ENCODE measurements around the gene ITSN2. TPM values are rescaled to one million over a fixed set of nuclear protein-coding genes. Genes with fewer than 3 reads are reported as not detected.

ITSN2 gene
- total RNA-seq, 2 donors from 2014 or later: 45.6 to 64.6 TPM

DNA sequence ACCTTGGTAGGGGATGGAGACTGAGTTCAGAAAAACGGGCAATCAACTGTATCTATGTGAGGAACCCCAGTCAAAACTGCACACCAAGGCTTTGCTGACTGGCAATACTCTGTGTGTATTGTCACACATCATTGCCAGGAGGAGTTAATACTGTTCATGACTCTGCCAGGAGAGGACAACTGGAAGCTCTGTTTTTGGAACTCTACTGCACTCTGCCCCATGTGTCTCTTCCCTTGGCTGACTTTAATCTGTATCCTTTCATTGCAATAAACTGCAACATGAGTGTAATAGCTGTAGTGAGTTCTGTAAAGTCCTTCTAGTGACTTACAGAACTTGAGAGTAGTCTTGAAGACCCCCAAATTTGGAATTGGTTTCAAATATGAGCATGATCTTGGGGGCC is 113.2 kb downstream of the ITSN2 start:
- Mint-ChIP-seq H3K36me3 (ENCODE audit: low read depth) (peaks cover 92% of the 10 kb centered on the region), H3K4me3 (no peak overlapping the region), H3K27me3 (no peaks in the 10 kb centered on the region), H3K27ac (no peak overlapping the region), H3K9me3 (no peaks in the 10 kb centered on the region), H3K4me1 (no peaks in the 10 kb centered on the region)
- ATAC-seq (replicated peaks): no peak

DNA sequence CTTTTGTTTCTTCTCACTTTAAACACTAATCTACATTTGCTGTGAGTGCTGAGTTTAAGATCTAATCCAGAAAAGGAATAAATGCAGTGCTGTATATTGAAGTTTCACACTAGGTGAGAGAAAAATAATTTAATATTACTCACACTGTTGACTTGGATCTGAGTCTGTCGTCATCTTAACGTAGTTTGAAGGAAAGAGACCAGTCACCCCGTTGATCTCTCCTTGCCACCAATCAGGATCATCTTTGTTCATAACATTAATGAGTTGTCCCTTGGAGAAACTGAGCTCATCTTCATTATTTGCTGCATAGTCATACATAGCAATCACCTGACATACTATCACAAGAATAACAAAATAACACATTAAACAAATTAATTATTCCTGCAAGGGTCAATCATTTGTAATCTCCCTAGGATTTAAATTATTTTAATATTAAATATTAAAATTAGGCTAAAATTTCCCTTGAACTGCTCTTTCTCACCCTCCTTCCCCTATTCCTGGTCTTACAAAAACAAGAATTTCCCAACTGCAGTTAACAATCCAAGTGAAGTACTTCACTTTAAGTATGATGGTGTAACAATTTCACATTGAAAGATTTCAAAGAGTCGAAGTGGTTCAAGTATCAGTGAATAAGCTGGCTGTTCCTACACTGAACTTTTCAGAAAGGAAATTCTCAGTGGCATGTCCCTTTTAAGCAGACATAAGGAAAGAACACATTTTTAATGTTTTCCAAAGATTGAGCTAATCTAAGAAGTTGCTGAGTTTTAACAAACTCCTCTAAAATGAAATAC is 114.2 kb downstream of the ITSN2 start:
- no peaks in the 10 kb centered on the region for H3K9me3 Mint-ChIP-seq
- peak overlapping the region; percentile 62 for H3K27ac Mint-ChIP-seq
- no peak for ATAC-seq (replicated peaks)
- H3K4me1 Mint-ChIP-seq: no peaks in the 10 kb centered on the region
- H3K4me3 Mint-ChIP-seq: no peak overlapping the region
- H3K36me3 Mint-ChIP-seq (ENCODE audit: low read depth): peaks cover 96% of the 10 kb centered on the region
- no peaks in the 10 kb centered on the region for H3K27me3 Mint-ChIP-seq

DNA sequence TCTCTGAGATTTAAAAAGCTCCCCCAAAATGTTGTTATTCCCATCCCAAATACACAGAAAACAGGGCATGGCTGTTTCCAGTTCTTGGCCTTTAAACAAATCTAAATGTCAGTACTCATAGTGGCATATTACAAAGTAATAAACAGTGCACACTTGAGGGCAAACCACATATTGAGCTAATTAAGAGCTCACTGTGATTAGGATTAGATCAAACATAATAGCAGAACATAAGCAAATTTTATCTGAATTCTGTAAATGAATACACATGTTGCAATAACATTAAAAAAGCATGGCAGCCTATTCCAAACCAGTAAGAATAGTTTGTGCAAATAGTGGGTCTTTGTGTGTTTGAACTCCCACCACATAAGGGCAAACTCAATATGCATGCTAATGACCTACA is 118.8 kb downstream of the ITSN2 start:
- Mint-ChIP-seq H3K27ac (peak overlapping the region; percentile 23), H3K4me1 (no peaks in the 10 kb centered on the region), H3K9me3 (no peaks in the 10 kb centered on the region), H3K36me3 (ENCODE audit: low read depth) (peaks cover 73% of the 10 kb centered on the region), H3K27me3 (no peaks in the 10 kb centered on the region), H3K4me3 (no peak overlapping the region)
- no peak for ATAC-seq (replicated peaks)

DNA sequence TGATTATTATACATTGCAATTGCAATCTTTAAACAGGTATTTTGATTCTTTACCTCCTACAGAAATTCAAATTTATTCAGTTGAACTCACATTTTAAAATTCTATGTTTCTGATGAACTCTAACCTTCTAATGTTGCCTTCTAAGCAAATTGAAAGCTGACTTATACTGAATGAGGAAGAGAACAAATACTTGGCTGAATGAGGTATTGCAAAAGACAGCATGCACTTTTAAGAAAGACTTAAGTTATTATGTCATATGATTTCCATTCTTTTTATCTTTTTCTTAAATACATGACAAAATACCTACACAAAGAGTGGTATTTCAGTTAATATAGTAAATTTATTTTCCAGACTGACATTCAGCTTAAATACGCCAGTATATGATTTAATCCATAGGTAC is 120.8 kb downstream of the ITSN2 start:
- Mint-ChIP-seq H3K36me3 (ENCODE audit: low read depth) (peaks cover 57% of the 10 kb centered on the region), H3K4me1 (no peaks in the 10 kb centered on the region), H3K27me3 (no peaks in the 10 kb centered on the region), H3K9me3 (no peaks in the 10 kb centered on the region), H3K27ac (no peak overlapping the region), H3K4me3 (no peak overlapping the region)
- no peak for ATAC-seq (replicated peaks)

DNA sequence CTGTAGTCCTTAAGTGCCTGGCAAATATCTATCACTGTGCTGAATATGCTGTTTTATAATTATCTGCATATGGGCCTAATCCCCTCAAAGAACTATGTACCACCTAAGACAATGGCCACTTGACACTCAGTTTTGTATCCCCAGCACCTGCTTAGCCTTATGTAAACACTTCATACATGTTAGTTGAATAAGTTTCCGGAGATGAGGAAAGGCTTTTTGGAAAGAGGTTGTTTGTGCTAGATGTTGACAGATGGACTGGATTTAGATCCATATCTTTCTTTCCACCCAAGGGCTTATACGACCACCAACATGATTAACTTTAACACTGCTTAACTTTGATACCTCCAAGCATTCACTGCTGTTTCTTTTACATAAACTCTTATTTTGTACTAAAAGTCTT is 122.2 kb downstream of the ITSN2 start:
- Mint-ChIP-seq H3K27ac (no peak overlapping the region), H3K4me1 (no peaks in the 10 kb centered on the region)
- ATAC-seq (replicated peaks): no peak

DNA sequence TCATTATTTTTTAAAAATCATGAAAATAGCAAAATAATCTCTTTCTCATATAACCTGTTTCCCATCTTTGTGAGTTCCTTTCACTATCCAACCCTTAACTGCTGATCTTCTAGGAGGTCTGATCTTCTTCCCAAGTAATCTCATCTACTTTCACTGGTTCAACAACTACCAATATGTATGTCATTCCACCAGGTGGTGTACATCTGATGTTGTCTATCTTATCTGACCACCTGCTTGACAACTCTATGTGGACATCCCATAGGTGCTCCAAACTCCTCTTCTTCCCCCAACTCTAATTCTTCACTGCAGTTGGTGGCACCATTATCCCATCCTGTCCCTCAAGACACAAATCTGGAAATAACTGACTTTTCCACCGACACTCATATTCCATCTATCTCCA is 123.0 kb downstream of the ITSN2 start:
- Mint-ChIP-seq H3K4me1 (no peaks in the 10 kb centered on the region), H3K36me3 (ENCODE audit: low read depth) (peaks cover 47% of the 10 kb centered on the region), H3K27ac (peak overlapping the region; percentile 1), H3K4me3 (no peak overlapping the region), H3K27me3 (no peaks in the 10 kb centered on the region), H3K9me3 (no peaks in the 10 kb centered on the region)
- ATAC-seq (replicated peaks): no peak

More for the DNA sequence above, 122.2 kb downstream of the ITSN2 start:
- Mint-ChIP-seq H3K36me3 (ENCODE audit: low read depth) (peaks cover 55% of the 10 kb centered on the region), H3K27me3 (no peaks in the 10 kb centered on the region), H3K9me3 (no peaks in the 10 kb centered on the region), H3K4me3 (no peak overlapping the region)

DNA sequence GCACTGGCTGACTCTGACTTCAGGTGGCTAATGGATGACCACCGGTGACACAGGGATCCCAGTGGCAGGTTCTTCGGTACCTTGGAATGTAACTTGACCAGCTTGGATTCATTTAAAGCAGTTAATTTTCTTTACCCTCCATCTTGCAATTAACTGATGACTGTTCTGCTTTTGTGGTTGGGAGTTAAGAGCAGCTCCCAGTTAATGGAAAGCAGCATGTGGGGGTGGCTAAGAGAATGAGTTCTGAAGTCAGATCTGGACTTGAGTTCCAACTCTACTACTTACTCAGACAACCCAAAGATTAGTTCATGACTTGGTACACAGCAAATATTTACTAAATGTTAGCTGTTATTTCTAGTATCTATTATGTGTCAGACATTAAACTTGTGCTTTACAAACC is 127.0 kb downstream of the ITSN2 start:
- Mint-ChIP-seq H3K27ac (no peak overlapping the region), H3K36me3 (ENCODE audit: low read depth) (peaks cover 26% of the 10 kb centered on the region), H3K4me1 (no peaks in the 10 kb centered on the region), H3K27me3 (no peaks in the 10 kb centered on the region), H3K4me3 (no peak overlapping the region), H3K9me3 (no peaks in the 10 kb centered on the region)
- no peak for ATAC-seq (replicated peaks)

DNA sequence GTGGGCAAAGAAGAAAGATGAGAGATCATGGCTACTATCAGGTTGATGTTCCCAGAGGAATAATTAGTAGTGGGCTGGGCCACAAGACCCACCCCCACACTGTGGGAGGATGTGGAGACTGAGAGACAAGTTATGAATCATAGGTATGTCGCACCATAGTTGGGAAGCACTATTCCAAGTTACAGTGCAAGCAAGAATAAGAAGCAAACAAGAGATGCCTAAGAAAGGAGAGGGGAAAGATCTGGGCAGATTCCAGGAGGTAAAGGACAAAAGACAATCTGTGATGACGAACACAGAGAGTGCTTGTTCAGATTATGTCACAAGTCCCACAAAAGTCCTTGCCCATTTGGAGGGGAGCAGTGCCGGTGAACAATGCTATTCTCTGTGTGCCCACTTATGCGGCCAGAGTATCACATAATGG is 128.9 kb downstream of the ITSN2 start:
- Mint-ChIP-seq H3K9me3 (no peaks in the 10 kb centered on the region), H3K27ac (no peak overlapping the region), H3K4me1 (no peaks in the 10 kb centered on the region), H3K27me3 (no peaks in the 10 kb centered on the region), H3K4me3 (no peak overlapping the region), H3K36me3 (ENCODE audit: low read depth) (peaks cover 30% of the 10 kb centered on the region)
- ATAC-seq (replicated peaks): no peak

DNA sequence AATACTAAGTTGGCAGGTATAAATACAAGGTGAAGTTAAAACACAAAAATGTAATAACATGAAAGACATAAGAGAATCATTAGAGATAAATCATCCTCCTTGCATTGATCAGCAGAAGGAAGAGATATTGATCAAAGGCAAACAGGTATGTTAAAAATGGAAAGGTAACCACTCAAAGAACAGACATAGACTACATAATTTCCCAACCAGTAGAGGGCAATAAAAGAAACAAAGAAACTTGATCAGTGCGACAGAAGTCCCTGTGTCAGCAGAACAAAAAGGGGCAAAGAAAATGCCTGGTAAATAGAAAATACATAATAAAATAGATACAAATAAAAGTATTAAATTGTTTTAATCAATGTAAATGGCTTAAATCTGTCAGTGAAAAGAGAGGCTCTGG is 131.9 kb downstream of the ITSN2 start:
- no peak for ATAC-seq (replicated peaks)
- Mint-ChIP-seq H3K36me3 (ENCODE audit: low read depth) (peaks cover 34% of the 10 kb centered on the region), H3K27ac (no peak overlapping the region), H3K4me3 (no peak overlapping the region), H3K4me1 (no peaks in the 10 kb centered on the region), H3K9me3 (no peaks in the 10 kb centered on the region), H3K27me3 (no peaks in the 10 kb centered on the region)

DNA sequence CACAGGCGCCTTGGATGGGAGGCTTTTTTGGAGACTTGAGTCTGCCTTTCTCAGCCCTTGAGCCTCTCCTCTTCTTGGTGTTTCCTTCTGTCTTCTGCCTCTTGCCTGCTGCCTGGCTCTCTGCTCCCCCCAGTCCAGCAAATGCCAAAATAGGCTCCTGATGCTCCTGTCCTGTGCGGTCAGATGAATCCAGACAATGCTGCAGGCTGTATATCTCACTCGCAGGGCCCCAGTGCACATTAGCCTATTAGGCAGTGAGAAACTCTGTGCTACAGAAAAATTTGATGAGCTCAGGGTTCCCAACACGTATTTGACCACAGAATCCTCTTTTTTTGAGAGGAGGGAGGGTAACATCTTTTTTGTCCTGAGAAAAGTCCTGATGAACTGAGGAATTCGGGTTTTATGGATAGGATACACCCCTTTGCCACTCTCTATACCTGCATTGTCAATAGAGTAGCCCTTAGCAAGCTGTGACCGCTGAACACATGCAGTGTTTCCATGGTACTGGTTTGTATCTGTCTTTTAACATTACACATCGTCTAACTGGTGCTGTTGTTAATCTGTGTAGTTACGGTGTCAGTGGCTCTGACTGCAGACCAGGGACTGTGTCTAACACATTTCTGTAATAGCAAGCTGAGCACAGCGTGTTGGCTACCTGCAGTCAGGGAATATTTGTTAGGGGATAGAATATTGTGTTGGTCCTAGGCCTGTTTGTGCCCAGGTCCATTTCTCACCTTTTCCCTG is 134.7 kb downstream of the ITSN2 start:
- H3K4me1 Mint-ChIP-seq: no peaks in the 10 kb centered on the region
- H3K27ac Mint-ChIP-seq: no peak overlapping the region
- peaks cover 44% of the 10 kb centered on the region for H3K36me3 Mint-ChIP-seq (ENCODE audit: low read depth)
- no peaks in the 10 kb centered on the region for H3K27me3 Mint-ChIP-seq
- no peak for ATAC-seq (replicated peaks)
- H3K4me3 Mint-ChIP-seq: no peak overlapping the region
- no peaks in the 10 kb centered on the region for H3K9me3 Mint-ChIP-seq

DNA sequence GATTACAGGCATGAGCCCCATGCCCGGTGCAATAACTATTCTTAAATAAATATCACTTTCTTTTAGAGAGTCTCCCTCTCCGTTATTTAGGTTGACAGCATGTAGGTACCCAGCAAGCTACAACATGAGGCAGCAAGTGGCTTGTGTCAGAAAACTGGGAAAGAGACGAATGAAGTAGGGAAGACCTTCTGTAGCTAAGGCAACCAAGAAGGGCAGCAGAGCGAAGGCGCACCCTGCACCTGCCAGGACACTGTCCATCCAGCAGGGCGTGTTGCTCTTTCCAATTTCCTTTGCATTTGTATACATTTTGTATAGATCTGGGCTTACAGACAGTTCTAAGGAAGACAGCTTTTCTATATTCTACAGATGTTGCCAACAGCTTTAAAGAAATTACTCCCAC is 137.4 kb downstream of the ITSN2 start:
- Mint-ChIP-seq H3K9me3 (no peaks in the 10 kb centered on the region), H3K27me3 (no peaks in the 10 kb centered on the region), H3K36me3 (ENCODE audit: low read depth) (peaks cover 65% of the 10 kb centered on the region), H3K27ac (no peak overlapping the region), H3K4me1 (no peaks in the 10 kb centered on the region), H3K4me3 (no peak overlapping the region)
- ATAC-seq (replicated peaks): no peak

DNA sequence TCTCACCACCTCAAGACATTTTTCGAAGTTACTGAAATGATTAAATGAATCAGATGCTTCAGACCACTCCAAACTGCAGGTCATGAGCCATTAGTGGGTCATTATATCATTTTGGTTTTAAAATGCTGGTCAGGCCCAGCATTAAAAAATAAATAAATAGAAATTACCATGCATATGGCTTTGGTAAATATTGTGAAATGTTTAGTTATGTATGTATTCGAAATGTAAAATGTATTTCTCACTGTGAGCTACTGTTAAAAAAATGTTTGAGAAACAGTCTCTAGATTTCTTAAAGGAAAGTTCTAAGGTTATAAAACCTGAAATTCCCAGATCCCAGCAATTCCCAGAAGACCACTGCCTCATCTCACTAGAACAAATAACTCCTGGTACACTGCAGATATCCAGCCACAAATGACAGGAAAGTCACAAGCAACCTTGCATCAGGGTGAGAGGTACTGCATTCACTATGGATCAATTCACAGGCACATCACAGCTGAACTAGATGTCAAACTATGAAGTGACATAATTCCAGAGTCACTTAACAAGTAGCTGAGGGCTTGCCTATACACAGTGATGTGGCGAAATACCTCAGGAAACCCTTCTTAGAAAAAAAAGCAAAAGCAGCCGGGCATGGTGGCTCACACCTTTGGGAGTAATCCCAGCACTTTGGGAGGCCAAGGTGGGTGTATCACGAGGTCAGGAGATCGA is 138.8 kb downstream of the ITSN2 start:
- H3K4me1 Mint-ChIP-seq: no peaks in the 10 kb centered on the region
- H3K27me3 Mint-ChIP-seq: no peaks in the 10 kb centered on the region
- no peak overlapping the region for H3K4me3 Mint-ChIP-seq
- H3K27ac Mint-ChIP-seq: no peak overlapping the region
- H3K36me3 Mint-ChIP-seq (ENCODE audit: low read depth): peaks cover 66% of the 10 kb centered on the region
- no peak for ATAC-seq (replicated peaks)
- no peaks in the 10 kb centered on the region for H3K9me3 Mint-ChIP-seq

DNA sequence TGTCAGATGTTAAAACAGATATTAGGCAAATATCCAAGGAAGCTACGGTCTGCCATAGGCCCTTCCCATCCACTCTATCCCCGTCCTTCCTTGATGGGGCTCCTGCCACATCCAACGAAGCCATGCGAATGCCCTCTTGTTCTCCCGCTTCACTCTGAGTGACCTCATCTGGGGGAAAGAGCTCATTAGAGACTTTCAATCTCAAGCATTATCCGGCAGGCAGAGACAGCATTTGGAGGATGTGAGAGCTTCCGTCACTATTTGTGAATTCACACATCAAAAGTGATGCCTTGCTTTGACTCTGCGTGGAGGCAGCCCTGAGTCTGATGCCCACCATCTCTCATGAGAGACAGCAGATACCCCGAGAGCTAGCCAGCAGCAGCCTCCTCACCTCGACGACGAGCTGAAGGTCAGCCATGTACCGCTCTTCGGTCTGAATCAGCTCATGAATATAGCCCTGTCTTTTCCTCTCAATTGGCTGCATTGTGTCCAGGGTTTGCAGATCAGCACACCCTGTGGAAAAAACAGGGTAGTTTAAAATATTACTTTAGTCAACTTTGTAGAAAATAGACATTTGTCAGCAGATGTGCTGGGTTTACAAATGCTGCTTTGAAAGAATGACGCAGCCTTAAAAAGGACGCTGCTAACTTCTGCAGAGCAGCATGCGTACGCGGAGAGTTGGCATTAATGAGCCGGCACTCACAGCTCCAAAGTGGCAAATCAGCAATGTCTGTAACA is 139.6 kb downstream of the ITSN2 start:
- peaks cover 66% of the 10 kb centered on the region for H3K36me3 Mint-ChIP-seq (ENCODE audit: low read depth)
- H3K4me1 Mint-ChIP-seq: peaks cover 4% of the 10 kb centered on the region
- no peak overlapping the region for H3K4me3 Mint-ChIP-seq
- no peaks in the 10 kb centered on the region for H3K27me3 Mint-ChIP-seq
- H3K27ac Mint-ChIP-seq: no peak overlapping the region
- no peak for ATAC-seq (replicated peaks)
- H3K9me3 Mint-ChIP-seq: no peaks in the 10 kb centered on the region

DNA sequence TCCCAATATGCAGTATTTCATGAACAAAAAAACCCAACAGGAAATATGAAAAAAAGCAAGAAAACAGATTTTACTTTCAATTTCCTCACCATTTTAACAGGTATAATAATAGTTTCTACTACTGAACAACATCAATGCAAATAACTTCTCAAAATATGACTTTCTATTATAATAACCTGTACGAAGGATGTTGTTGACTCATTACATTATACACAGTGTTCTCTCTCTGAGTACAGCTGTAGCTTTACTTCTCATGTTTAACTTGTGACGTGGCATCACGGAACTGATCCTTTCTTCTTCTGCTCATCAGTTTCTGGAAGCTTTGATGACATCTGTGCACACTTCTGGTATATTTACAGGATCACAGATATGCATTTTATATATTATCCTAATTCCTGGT is 145.5 kb downstream of the ITSN2 start:
- no peaks in the 10 kb centered on the region for H3K27me3 Mint-ChIP-seq
- H3K4me3 Mint-ChIP-seq: no peak overlapping the region
- peak; percentile 97 for ATAC-seq (replicated peaks)
- H3K4me1 Mint-ChIP-seq: peaks cover 4% of the 10 kb centered on the region
- H3K27ac Mint-ChIP-seq: peak overlapping the region; percentile 66
- H3K36me3 Mint-ChIP-seq (ENCODE audit: low read depth): peaks cover 93% of the 10 kb centered on the region
- no peaks in the 10 kb centered on the region for H3K9me3 Mint-ChIP-seq

Measured in activated T-helper 17 cell treated with anti-CD3 and anti-CD28 coated beads, Interleukin-2, amount 50 U/mL, for 72 hours (primary cell).